Esophagus muscularis mucosa (tissue), 4 donors: Measurements from ENCODE around the gene ILDR1. TPM values are rescaled to one million over a fixed set of nuclear protein-coding genes. Genes with fewer than 3 reads are reported as not detected.

Experiments
- DNase-seq: peaks from one replicate; pipeline ENCODE4 v3.0.0-alpha.2; 2017; ENCODE audit errors: extremely low spot score
- H3K27ac ChIP-seq, 4 donors: fragments of 200-600 bp; sonication (generic); replicated peaks in 1 of 4; 1 replicate in 3 of 4; 2 replicates in 1 of 4; pipeline ENCODE4 v1.5.1; 2016 to 2019; ENCODE audit warnings: mild to moderate bottlenecking in 1 of 4
- H3K27me3 ChIP-seq, 4 donors: fragments of 200-600 bp; sonication (generic); one replicate each; pipeline versions ENCODE4 v1.5.1 to v1.6.0; 2016 to 2019
- H3K36me3 ChIP-seq, 4 donors: fragments of 200-600 bp; sonication (generic); one replicate each; pipeline ENCODE4 v1.5.1; 2016 to 2019
- H3K4me1 ChIP-seq, 4 donors: fragments of 200-600 bp; sonication (generic); one replicate each; pipeline ENCODE4 v1.5.1; 2016 to 2019
- H3K4me3 ChIP-seq, 4 donors: fragments of 200-600 bp; sonication (generic); 1 replicate in 2 of 4; 2 replicates in 2 of 4; pipeline ENCODE4 v1.5.1; 2016 to 2019; ENCODE audit warnings: mild to moderate bottlenecking in 4 of 4, moderate library complexity in 1 of 4
- H3K9me3 ChIP-seq, 4 donors: fragments of 200-600 bp; sonication (generic); 1 replicate in 3 of 4; 2 replicates in 1 of 4; pipeline ENCODE4 v1.5.1; 2016 to 2019
- CTCF ChIP-seq, 3 experiments: fragments of 200-600 bp in 2 of 3; fragments of 450-650 bp in 1 of 3; sonication (generic) in 2 of 3; IDR thresholded peaks; one replicate each; pipeline ENCODE4 v1.5.1; 2017 to 2019; ENCODE audit warnings: antibody characterized with exemption in 3 of 3, mild to moderate bottlenecking in 2 of 3, moderate library complexity in 1 of 3
- EP300 ChIP-seq: sonication (generic); formaldehyde crosslinking; IDR thresholded peaks from one replicate; pipeline ENCODE4 v1.6.1; 2017; ENCODE audit warnings: antibody characterized with exemption
- POLR2A ChIP-seq: fragments of 450-650 bp; IDR thresholded peaks from one replicate; pipeline ENCODE4 v1.6.1; 2017; ENCODE audit warnings: antibody characterized with exemption, moderate library complexity, mild to moderate bottlenecking, low read depth
- POLR2AphosphoS5 ChIP-seq, 2 donors: sonication (generic); formaldehyde crosslinking; IDR thresholded peaks; one replicate each; pipeline ENCODE4 v1.6.1; 2017; ENCODE audit warnings: antibody characterized with exemption in 2 of 2
- WGBS: methylation state at CpG from one replicate; pipeline ENCODE4 v1.1.5; 2018; 5-methylcytosine and 5-hydroxymethylcytosine counted together
- intact Hi-C: fragments of 100-400 bp; cut with DNase I; formaldehyde crosslinking; loops from one replicate; pipeline ENCODE4 v1.15.1; 2023
- total RNA-seq, 4 donors: library from RNA; depleted of rRNA; stranded (reverse); fragments of >200 nt; gene quantifications; one replicate each; pipeline versions ENCODE4 v1.1.0 to v1.2.1, GENCODE V29; 2016

The ILDR1 gene
- total RNA-seq, 4 donors from 2014 or later = 0.63 TPM; not detected in 3

GRCh38 chr3:122031123-122031468, 9.0 kb upstream of the ILDR1 start:
- no peaks in the 10 kb centered on the region for H3K4me1 ChIP-seq
- no peaks in the 10 kb centered on the region for H3K36me3 ChIP-seq
- TF ChIP-seq POLR2AphosphoS5 (IDR thresholded peaks at IDR 0.05) (no peak), CTCF (IDR thresholded peaks at IDR 0.05) (no peak), POLR2A (no peak), EP300 (no peak)
- intact Hi-C loops = no loop called here
- H3K9me3 ChIP-seq = no peaks in the 10 kb centered on the region
- no peak overlapping the region for H3K27ac ChIP-seq
- no peak overlapping the region for H3K4me3 ChIP-seq
- no peaks in the 10 kb centered on the region for H3K27me3 ChIP-seq
- DNase-seq = no peak
- WGBS = 90% methylated on average over 1 of the region's 1 CpG

- Histone ChIP-seq H3K27me3 (no peaks in the 10 kb centered on the region), H3K27ac (no peak overlapping the region), H3K9me3 (no peaks in the 10 kb centered on the region), H3K4me1 (no peaks in the 10 kb centered on the region), H3K4me3 (no peak overlapping the region), H3K36me3 (no peaks in the 10 kb centered on the region)
- 75% methylated on average over 3 of the region's 3 CpGs for WGBS
- intact Hi-C loops = no loop called here
- no peak for TF ChIP-seq CTCF (IDR thresholded peaks at IDR 0.05)
- no peak for TF ChIP-seq POLR2AphosphoS5 (IDR thresholded peaks at IDR 0.05)
- TF ChIP-seq EP300 = no peak
- no peak for TF ChIP-seq POLR2A
- DNase-seq = no peak
Observed at GRCh38 chr3:122030381-122031122, 8.5 kb upstream of the ILDR1 start.

- Histone ChIP-seq H3K4me1 (peaks cover 0 to 7% (median 3%) of the 10 kb centered on the region in 4 donors), H3K36me3 (no peaks in the 10 kb centered on the region), H3K27me3 (peaks cover 0 to 30% (median 3%) of the 10 kb centered on the region in 4 donors), H3K4me3 (no peak overlapping the region), H3K27ac (no peak overlapping the region), H3K9me3 (no peaks in the 10 kb centered on the region)
- DNase-seq = no peak
- intact Hi-C loops = no loop called here
- TF ChIP-seq EP300 (no peak), POLR2A (no peak), CTCF (IDR thresholded peaks at IDR 0.05) (no peak), POLR2AphosphoS5 (IDR thresholded peaks at IDR 0.05) (no peak)
Observed at GRCh38 chr3:122025296-122025695, 3.2 kb upstream of the ILDR1 start.

DNA sequence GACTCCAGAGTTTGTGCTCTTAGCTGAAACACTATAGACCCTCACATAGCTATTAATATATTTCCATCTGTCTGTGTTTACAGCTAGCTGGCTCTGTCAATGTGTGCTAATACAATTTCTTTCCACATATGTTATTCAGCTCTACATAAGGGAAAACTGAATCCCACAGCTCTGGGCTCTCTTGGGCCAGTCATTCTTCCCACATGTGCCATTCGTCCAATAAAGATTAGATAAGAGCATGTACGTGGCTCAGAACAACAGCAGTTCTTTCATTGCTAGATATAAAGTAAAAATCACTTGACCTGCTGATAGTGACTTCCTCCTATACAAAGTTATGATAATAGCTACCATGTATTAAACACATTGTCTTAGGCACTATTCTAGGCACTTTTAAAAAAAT, 2.8 kb upstream of the ILDR1 start:
- no peaks in the 10 kb centered on the region for H3K36me3 ChIP-seq
- intact Hi-C loops = no loop called here

More for the DNA sequence above, 2.8 kb upstream of the ILDR1 start:
- peaks cover 0 to 30% (median 3%) of the 10 kb centered on the region in 4 donors for H3K27me3 ChIP-seq
- no peak for DNase-seq
- no peak overlapping the region for H3K27ac ChIP-seq
- H3K4me3 ChIP-seq = no peak overlapping the region
- peaks cover 0 to 7% (median 3%) of the 10 kb centered on the region in 4 donors for H3K4me1 ChIP-seq
- no peaks in the 10 kb centered on the region for H3K9me3 ChIP-seq
- 79% methylated on average over 2 of the region's 2 CpGs for WGBS
- TF ChIP-seq EP300 (no peak), POLR2A (no peak), POLR2AphosphoS5 (IDR thresholded peaks at IDR 0.05) (no peak), CTCF (IDR thresholded peaks at IDR 0.05) (no peak)
